A673 (cell line): ENCODE results near the gene LGR6. TPM values are rescaled to one million over a fixed set of nuclear protein-coding genes. Genes with fewer than 3 reads are reported as not detected.

Source experiments
- BruUV-seq: library from RNA; stranded (reverse); fragments of 400-500 nt; replicated peaks from 2 replicates; lab custom pipeline; 2021; lab: Mats Ljungman, UMichigan
- CTCF ChIA-PET: fragments of 300-600 bp; sonication (Branson Sonifier 250); formaldehyde crosslinking; loops from one replicate; lab custom pipeline; 2022; ENCODE audit warnings: antibody characterized with exemption; lab: Charles Lee
- POLR2A ChIA-PET: fragments of 300-600 bp; sonication (Branson Sonifier 250); formaldehyde crosslinking; loops from one replicate; lab custom pipeline; 2022; ENCODE audit warnings: antibody characterized with exemption; ENCODE audit not compliant: low non-redundant PET; lab: Charles Lee
- DNase-seq: peaks from one replicate; pipeline ENCODE4 v3.0.0-alpha.2; 2015; ENCODE audit warnings: low spot score
- H3K27ac ChIP-seq: fragments of 200-600 bp; sonication (generic); 2 replicates; pipeline ENCODE4 v1.5.1; 2016; ENCODE audit warnings: mixed run types, low read depth, mild to moderate bottlenecking, mixed read lengths, antibody characterized with exemption, low read length; ENCODE audit not compliant: poor library complexity, severe bottlenecking
- H3K27me3 ChIP-seq: fragments of 200-600 bp; sonication (generic); replicated peaks from 2 replicates; pipeline ENCODE4 v1.6.1; 2017; ENCODE audit warnings: mixed run types, low read depth, mild to moderate bottlenecking, mixed read lengths, antibody characterized with exemption, low read length; ENCODE audit not compliant: insufficient read depth, poor library complexity
- H3K36me3 ChIP-seq: fragments of 200-600 bp; sonication (generic); 2 replicates; pipeline ENCODE4 v1.6.1; 2016; ENCODE audit warnings: mixed run types, mild to moderate bottlenecking, mixed read lengths, antibody characterized with exemption, low read length; ENCODE audit not compliant: insufficient read depth, poor library complexity, severe bottlenecking
- H3K4me1 ChIP-seq: fragments of 200-600 bp; sonication (generic); 2 replicates; pipeline ENCODE4 v1.6.1; 2017; ENCODE audit warnings: mixed run types, mild to moderate bottlenecking, mixed read lengths, antibody characterized with exemption, low read length; ENCODE audit not compliant: insufficient read depth, poor library complexity, severe bottlenecking
- H3K4me3 ChIP-seq: fragments of 200-600 bp; sonication (generic); 2 replicates; pipeline ENCODE4 v1.5.1; 2016; ENCODE audit warnings: low read depth, mixed run types, mild to moderate bottlenecking, mixed read lengths, low read length; ENCODE audit not compliant: poor library complexity, severe bottlenecking
- H3K9me3 ChIP-seq: fragments of 200-600 bp; sonication (generic); 2 replicates; pipeline ENCODE4 v1.6.1; 2016; ENCODE audit warnings: mixed run types, low read depth, mild to moderate bottlenecking, mixed read lengths, antibody characterized with exemption, low read length; ENCODE audit not compliant: poor library complexity, severe bottlenecking
- EZH2 ChIP-seq: fragments of 200-600 bp; sonication (generic); IDR thresholded peaks from 2 replicates; pipeline ENCODE4 v1.6.1; 2017; ENCODE audit warnings: borderline replicate concordance, low read depth, mild to moderate bottlenecking, mixed read lengths, antibody characterized with exemption, low read length; ENCODE audit not compliant: poor library complexity, severe bottlenecking
- intact Hi-C: fragments of 100-400 bp; cut with micrococcal nuclease; formaldehyde crosslinking; loops from one replicate; pipeline ENCODE4 v1.10.0; 2022; ENCODE audit not compliant: unreplicated experiment
- total RNA-seq: library from RNA; stranded (reverse); gene quantifications from 2 replicates; pipeline ENCODE4 v1.2.3, GENCODE V29; 2021
- TF ChIP-seq, protein P1 (sequence below): fragments of 300-800, 200-600 bp; sonication (generic); conservative IDR thresholded peaks from 2 replicates; pipeline ENCODE4 v1.5.1; 2017; ENCODE audit warnings: low read depth, mild to moderate bottlenecking, antibody characterized with exemption, low read length, moderate library complexity, mixed read lengths

Gene LGR6
- total RNA-seq, 1 experiment from 2014 or later: not detected

DNA sequence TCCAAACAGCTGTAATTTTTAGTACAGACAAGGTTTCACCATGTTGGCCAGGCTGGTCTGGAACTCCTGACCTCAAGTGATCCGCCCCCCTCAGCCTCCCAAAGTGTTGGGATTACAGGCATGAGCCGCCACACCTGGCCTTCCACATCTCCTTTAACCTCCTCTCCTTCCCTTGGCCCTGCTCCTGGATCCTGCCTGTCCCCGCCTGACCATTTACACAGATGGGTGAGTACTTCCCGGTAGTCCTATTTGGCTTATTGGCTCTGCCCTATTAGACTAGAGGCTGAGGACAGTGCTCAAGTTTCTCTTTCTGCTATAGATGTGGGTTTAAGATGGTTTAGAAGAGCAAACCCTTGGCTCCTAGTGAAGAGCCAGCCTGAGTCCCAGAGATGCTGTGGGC is 40.3 kb upstream of the LGR6 start:
- Histone ChIP-seq H3K4me1 (peaks cover 4% of the 10 kb centered on the region), H3K9me3 (no peaks in the 10 kb centered on the region), H3K27me3 (no peaks in the 10 kb centered on the region), H3K4me3 (no peak overlapping the region), H3K27ac (no peak overlapping the region), H3K36me3 (no peaks in the 10 kb centered on the region)
- POLR2A ChIA-PET: no interaction called here
- intact Hi-C loops: no loop called here
- BruUV-seq: no TSS peak
- DNase-seq: no peak
- CTCF ChIA-PET: no interaction called here
- TF ChIP-seq EZH2: no peak
- TF ChIP-seq, protein P1, sequence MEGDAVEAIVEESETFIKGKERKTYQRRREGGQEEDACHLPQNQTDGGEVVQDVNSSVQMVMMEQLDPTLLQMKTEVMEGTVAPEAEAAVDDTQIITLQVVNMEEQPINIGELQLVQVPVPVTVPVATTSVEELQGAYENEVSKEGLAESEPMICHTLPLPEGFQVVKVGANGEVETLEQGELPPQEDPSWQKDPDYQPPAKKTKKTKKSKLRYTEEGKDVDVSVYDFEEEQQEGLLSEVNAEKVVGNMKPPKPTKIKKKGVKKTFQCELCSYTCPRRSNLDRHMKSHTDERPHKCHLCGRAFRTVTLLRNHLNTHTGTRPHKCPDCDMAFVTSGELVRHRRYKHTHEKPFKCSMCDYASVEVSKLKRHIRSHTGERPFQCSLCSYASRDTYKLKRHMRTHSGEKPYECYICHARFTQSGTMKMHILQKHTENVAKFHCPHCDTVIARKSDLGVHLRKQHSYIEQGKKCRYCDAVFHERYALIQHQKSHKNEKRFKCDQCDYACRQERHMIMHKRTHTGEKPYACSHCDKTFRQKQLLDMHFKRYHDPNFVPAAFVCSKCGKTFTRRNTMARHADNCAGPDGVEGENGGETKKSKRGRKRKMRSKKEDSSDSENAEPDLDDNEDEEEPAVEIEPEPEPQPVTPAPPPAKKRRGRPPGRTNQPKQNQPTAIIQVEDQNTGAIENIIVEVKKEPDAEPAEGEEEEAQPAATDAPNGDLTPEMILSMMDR: no peak

- Histone ChIP-seq H3K9me3 (no peaks in the 10 kb centered on the region), H3K27me3 (no peaks in the 10 kb centered on the region), H3K27ac (no peak overlapping the region), H3K4me3 (no peak overlapping the region), H3K4me1 (peaks cover 4% of the 10 kb centered on the region), H3K36me3 (no peaks in the 10 kb centered on the region)
- ChIA-PET POLR2A (no interaction called here), CTCF (interaction anchor here (0.6 to 1.1 kb wide), 7 partner anchors 9 to 472 kb away, joined by 3 to 5 read pairs (median 3); no protein-coding TSS in a partner anchor)
- DNase-seq: no peak
- TF ChIP-seq, protein P1: no peak
- TF ChIP-seq EZH2: no peak
- intact Hi-C loops: no loop called here
- BruUV-seq: no TSS peak
Measured at GRCh38 chr1:202154148-202154765, 39.3 kb upstream of the LGR6 start.

DNA sequence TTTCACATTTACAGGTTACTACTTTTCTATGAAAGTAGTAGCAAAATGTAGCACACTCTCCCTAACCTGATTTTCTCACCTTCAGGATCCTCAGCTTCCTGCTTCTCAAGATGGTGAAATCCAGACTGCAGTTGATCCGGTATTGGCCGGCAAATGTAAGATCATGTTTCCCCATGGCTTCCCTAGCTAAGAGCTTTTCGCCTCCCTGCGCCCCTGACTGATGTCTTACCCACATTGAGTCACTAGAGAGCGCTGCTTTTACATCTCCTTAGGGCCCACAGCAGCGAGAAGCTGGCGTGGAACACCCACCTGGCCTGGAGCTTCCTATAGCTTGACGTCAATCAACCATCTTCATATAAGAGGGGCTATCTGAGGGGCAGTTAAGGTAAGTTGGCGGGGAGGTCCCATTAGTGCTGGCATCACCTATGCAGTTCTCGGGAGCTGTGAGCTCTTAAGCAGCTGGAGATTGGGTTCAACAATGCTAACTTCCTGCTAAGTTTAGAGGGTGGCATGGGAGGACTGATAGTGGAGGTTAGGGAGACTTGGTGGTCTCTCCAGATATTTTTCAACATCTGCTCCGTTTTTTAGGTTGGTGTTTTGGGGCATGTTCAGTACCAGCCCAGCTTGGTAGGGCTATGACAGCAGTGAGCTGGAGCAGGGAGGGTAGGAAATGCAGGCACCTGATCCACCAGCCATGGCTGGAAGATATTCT is 38.7 kb upstream of the LGR6 start:
- POLR2A ChIA-PET: no interaction called here
- no peak overlapping the region for H3K27ac ChIP-seq
- DNase-seq: peak; percentile 80
- BruUV-seq: no TSS peak
- no peaks in the 10 kb centered on the region for H3K36me3 ChIP-seq
- CTCF ChIA-PET: interaction anchor here (0.6 to 1.1 kb wide), 7 partner anchors 8 to 471 kb away, joined by 3 to 5 read pairs (median 3); no protein-coding TSS in a partner anchor
- H3K4me3 ChIP-seq: no peak overlapping the region
- H3K27me3 ChIP-seq: no peaks in the 10 kb centered on the region
- TF ChIP-seq EZH2: no peak
- TF ChIP-seq, protein P1: peak; percentile 81
- H3K9me3 ChIP-seq: no peaks in the 10 kb centered on the region
- H3K4me1 ChIP-seq: peaks cover 7% of the 10 kb centered on the region
- intact Hi-C loops: no loop called here
